ENCODE results near the gene ORC4. TPM values are rescaled to one million over a fixed set of nuclear protein-coding genes. Genes with fewer than 3 reads are reported as not detected.

The ORC4 gene
- total and polyA plus RNA-seq, 2 donors (not counting 3 experiments of a cell fraction or from before 2014, with no cell fraction given), result 25.2 to 27.0 TPM

- ChIA-PET CTCF (interaction anchor here (0.9 to 2.0 kb wide), 3 partner anchors 9 to 509 kb away, joined by 3 to 14 read pairs (median 10); no protein-coding TSS in a partner anchor), POLR2A (no interaction called here)
- TF ChIP-seq GATA2 (IDR thresholded peaks at IDR 0.05; ENCODE audit: insufficient read depth, insufficient read length, low read depth, low read length) (no peak), POLR2A (IDR thresholded peaks at IDR 0.05; ENCODE audit: low read depth, low read length) (no peak), CTCF (IDR thresholded peaks at IDR 0.05; ENCODE audit: extremely low read depth in 1 of 2, insufficient read depth in 1 of 2, low read depth in 1 of 2, low read length in 2 of 2) (no peak), MYC (IDR thresholded peaks at IDR 0.05; ENCODE audit: low read depth, low read length) (no peak), MAX (IDR thresholded peaks at IDR 0.05; ENCODE audit: insufficient read depth, insufficient read length) (no peak), POLR2AphosphoS5 (IDR thresholded peaks at IDR 0.05; ENCODE audit: insufficient read depth, low read depth, low read length) (no peak), EZH2 (IDR thresholded peaks at IDR 0.05; ENCODE audit: borderline replicate concordance, low read depth, low read length, severe bottlenecking) (no peak), JUN (IDR thresholded peaks at IDR 0.05; ENCODE audit: borderline replicate concordance, insufficient read depth, insufficient read length, low read depth) (no peak), FOS (IDR thresholded peaks at IDR 0.05; ENCODE audit: borderline replicate concordance, insufficient read depth, low read length) (no peak)
- intact Hi-C loops (cut with micrococcal nuclease), result no loop called here
- Histone ChIP-seq H4K20me1 (replicated peaks; ENCODE audit: control insufficient read depth, extremely low read depth, insufficient read depth, low read length) (peaks cover 4% of the 10 kb centered on the region), H2AFZ (ENCODE audit: low read depth, low read length) (no peak overlapping the region), H3K36me3 (ENCODE audit: control insufficient read depth in 2 of 2, extremely low read depth in 1 of 2, insufficient read depth in 2 of 2, low read length in 2 of 2) (no peaks in the 10 kb centered on the region), H3K27ac (ENCODE audit: insufficient read depth, low read depth, low read length) (no peak overlapping the region), H3K4me2 (ENCODE audit: insufficient read depth, low read length) (no peak overlapping the region), H3K79me2 (ENCODE audit: control insufficient read depth, insufficient read depth, low read length) (peaks cover 15% of the 10 kb centered on the region), H3K4me1 (ENCODE audit: control insufficient read depth, extremely low read depth, insufficient read depth, low read length) (no peaks in the 10 kb centered on the region), H3K9me1 (replicated peaks; ENCODE audit: control insufficient read depth, extremely low read depth, insufficient read depth, low read length) (no peaks in the 10 kb centered on the region), H3K9ac (replicated peaks; ENCODE audit: extremely low read depth, insufficient read depth, low read length) (no peak overlapping the region), H3K9me3 (replicated peaks; ENCODE audit: control insufficient read depth, insufficient read depth, low read length) (no peaks in the 10 kb centered on the region), H3K27me3 (ENCODE audit: control insufficient read depth in 2 of 2, insufficient read depth in 2 of 2, low read length in 2 of 2) (no peaks in the 10 kb centered on the region), H3K4me3 (replicated peaks in 1 of 3; ENCODE audit: insufficient read depth in 1 of 3, low read depth in 1 of 3, low read length in 3 of 3) (no peak overlapping the region)
- DNase-seq (ENCODE audit: low read depth, low spot score), result no peak
- FAIRE-seq, result no peak
- dilution Hi-C loops (cut with MboI; ENCODE audit: extremely low pct_ligation_motif_present, low sequenced_read_pairs), result no loop called here
- BruUV-seq (replicated peaks), result no TSS peak
These were observed 20.4 kb downstream of the ORC4 start for GRCh38 chr2:148000095-148000494.

All from endothelial cell of umbilical vein (primary cell).